Peyer's patch (tissue), 4 donors: ENCODE results near the gene FYB1. TPM values are rescaled to one million over a fixed set of nuclear protein-coding genes. Genes with fewer than 3 reads are reported as not detected.
A peak's percentile ranks its signal among the peaks of the same experiment; 100 is the strongest.

Source experiments
- DNase-seq, 3 donors: peaks; one replicate each; pipeline ENCODE4 v3.0.0-alpha.2; 2017 to 2019
- H3K27ac ChIP-seq, 4 donors: fragments of 200-600 bp; sonication (generic); one replicate each; pipeline ENCODE4 v1.5.1; 2016 to 2019
- H3K27me3 ChIP-seq, 2 donors: fragments of 200-600 bp; sonication (generic); one replicate each; pipeline ENCODE4 v1.5.1; 2019
- H3K36me3 ChIP-seq, 3 donors: fragments of 200-600 bp; sonication (generic); one replicate each; pipeline ENCODE4 v1.5.1; 2016 to 2019
- H3K4me1 ChIP-seq, 4 donors: fragments of 200-600 bp; sonication (generic); one replicate each; pipeline ENCODE4 v1.5.1; 2016 to 2019
- H3K4me3 ChIP-seq, 4 donors: fragments of 200-600 bp; sonication (generic); 1 replicate in 3 of 4; 2 replicates in 1 of 4; pipeline ENCODE4 v1.5.1; 2016 to 2019; ENCODE audit warnings: mild to moderate bottlenecking in 1 of 4
- H3K9me3 ChIP-seq, 4 donors: fragments of 200-600 bp; sonication (generic); one replicate each; pipeline ENCODE4 v1.5.1; 2016 to 2019; ENCODE audit warnings: mild to moderate bottlenecking in 1 of 4
- POLR2A ChIP-seq, 2 donors: fragments of 450-650 bp; IDR thresholded peaks; one replicate each; pipeline ENCODE4 v1.5.1; 2017; ENCODE audit warnings: antibody characterized with exemption in 2 of 2, mild to moderate bottlenecking in 2 of 2, moderate library complexity in 2 of 2
- total RNA-seq, 4 donors: library from RNA; depleted of rRNA; stranded (reverse); fragments of >200 nt; gene quantifications; one replicate each; pipeline ENCODE4 v1.1.0, GENCODE V29; 2016
- TF ChIP-seq, protein P1 (sequence below), 6 experiments: fragments of 450-650 bp in 4 of 6; fragments of 200-600 bp in 2 of 6; sonication (generic) in 1 of 6; IDR thresholded peaks; one replicate each; pipeline ENCODE4 v1.5.1; 2017 to 2019; ENCODE audit warnings: antibody characterized with exemption in 6 of 6, mild to moderate bottlenecking in 3 of 6, moderate library complexity in 1 of 6

FYB1 gene
- total RNA-seq, 4 donors from 2014 or later, result 12.1 to 184 (median 17.6) TPM

DNA sequence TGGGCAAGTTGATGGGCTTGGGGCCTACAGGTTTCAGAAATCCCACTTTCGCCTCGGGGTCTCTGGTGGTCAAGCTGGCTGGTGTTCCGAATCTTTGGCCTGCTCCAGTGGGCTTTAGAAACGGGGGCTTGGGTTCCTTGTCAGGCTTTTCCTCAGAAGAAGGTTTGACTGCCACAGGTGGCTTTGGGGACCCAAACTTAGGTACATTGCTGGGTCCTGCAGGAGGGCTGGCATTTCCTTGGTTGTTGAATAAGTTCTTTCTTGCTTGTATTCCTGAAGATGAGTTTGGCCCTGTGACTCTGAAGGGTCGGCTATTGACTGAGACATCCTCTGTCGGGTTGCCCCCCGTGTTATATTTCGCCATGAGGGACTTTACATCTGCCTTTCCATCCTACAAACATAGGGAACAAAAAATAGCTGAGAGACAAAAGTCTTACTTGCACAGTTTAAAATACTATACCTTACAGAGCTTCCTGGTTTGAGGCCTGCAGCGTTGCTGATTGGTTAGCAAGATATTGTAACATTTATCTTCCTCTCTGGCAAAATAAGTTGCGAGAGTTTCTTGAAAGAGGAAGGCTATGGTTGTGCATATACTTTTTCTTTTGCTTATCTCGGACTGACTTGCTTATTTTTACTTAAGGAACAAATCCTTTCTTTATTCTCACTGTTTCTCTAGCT, 16.6 kb downstream of the FYB1 start:
- Histone ChIP-seq H3K36me3 (no peaks in the 10 kb centered on the region), H3K4me1 (no peaks in the 10 kb centered on the region), H3K9me3 (no peaks in the 10 kb centered on the region), H3K27me3 (no peaks in the 10 kb centered on the region), H3K4me3 (peak overlapping the region; percentile 15 to 37 (median 26)), H3K27ac (peak overlapping the region; percentile 62 to 77 (median 70))
- no peak for DNase-seq
- TF ChIP-seq, protein P1, sequence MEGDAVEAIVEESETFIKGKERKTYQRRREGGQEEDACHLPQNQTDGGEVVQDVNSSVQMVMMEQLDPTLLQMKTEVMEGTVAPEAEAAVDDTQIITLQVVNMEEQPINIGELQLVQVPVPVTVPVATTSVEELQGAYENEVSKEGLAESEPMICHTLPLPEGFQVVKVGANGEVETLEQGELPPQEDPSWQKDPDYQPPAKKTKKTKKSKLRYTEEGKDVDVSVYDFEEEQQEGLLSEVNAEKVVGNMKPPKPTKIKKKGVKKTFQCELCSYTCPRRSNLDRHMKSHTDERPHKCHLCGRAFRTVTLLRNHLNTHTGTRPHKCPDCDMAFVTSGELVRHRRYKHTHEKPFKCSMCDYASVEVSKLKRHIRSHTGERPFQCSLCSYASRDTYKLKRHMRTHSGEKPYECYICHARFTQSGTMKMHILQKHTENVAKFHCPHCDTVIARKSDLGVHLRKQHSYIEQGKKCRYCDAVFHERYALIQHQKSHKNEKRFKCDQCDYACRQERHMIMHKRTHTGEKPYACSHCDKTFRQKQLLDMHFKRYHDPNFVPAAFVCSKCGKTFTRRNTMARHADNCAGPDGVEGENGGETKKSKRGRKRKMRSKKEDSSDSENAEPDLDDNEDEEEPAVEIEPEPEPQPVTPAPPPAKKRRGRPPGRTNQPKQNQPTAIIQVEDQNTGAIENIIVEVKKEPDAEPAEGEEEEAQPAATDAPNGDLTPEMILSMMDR (IDR thresholded peaks at IDR 0.05), result no peak
- no peak for TF ChIP-seq POLR2A (IDR thresholded peaks at IDR 0.05)

DNA sequence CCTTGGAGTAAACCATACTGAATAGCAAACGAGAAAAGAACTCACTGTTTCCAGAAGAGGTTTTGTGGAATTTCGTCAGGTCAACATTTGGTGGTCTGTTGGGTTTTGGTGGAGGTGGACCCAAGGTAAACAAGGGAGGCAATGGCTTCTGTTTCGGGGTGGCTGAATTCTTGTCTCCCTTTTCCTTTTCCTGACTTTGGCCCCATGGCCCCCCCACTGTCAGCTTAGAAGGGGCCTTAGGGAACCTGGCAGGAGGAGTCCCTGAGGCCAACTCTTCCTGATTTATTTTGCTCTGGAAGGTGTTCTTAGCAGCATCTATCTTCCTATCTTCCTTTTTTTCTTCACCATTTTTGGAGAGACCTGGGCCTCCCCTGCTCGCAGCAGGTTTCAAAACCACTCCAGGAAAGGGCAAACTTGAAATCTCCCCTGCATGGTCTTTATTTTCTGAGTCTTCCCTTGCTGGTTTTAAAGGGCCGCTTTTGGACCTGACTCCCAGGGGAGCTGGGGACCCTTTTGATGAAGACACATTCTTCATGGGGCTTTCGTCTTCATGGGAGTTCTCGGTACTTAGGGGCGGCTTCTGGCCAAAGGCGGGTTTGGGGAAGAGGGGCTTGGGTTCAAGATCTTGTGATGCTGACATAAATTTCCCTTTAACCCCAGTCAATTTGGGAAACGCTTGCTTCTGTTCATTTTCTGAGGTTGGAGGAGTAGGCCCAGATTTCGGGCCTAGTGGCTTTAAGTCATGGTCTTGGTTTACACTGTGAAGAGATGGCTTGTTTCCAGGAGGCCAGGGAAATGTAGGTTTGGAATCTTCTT, 17.4 kb downstream of the FYB1 start:
- no peaks in the 10 kb centered on the region for H3K36me3 ChIP-seq
- H3K27me3 ChIP-seq, result no peaks in the 10 kb centered on the region
- no peak for TF ChIP-seq POLR2A (IDR thresholded peaks at IDR 0.05)
- peak overlapping the region; percentile 62 to 77 (median 70) for H3K27ac ChIP-seq
- no peaks in the 10 kb centered on the region for H3K4me1 ChIP-seq
- no peaks in the 10 kb centered on the region for H3K9me3 ChIP-seq
- peak overlapping the region; percentile 23 to 37 (median 31) for H3K4me3 ChIP-seq
- DNase-seq, result no peak

DNA sequence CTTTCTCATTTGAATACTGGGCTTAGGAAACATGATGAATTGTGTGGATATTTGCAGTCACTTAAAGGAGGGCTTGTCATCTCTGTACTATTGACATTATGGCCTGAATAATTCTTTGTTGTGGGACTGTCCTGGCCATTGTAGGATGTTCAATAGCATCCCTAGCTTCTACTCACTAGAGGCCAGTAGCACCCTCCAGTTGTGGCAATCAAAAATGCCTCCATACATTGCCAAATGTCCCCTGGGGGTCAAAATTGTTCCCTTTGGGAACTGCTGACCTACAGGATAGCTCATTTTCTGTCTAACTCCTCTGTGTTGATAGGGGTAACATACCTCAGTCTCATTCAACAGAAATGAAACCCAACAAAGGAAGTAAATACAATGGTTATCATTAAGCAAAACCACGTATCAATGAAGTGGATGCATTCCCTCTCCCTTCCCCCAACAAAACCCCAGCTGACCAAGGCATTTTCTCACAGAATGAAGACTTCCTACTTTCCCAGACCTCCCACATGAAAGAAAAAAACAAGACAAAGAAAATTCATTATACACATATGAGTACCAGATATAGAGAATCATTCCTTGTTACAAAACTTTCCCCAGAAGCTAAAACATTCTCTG, 18.1 kb downstream of the FYB1 start:
- TF ChIP-seq, protein P1 (IDR thresholded peaks at IDR 0.05), result peak in 1 of 6 experiments; percentile 12
- TF ChIP-seq POLR2A (IDR thresholded peaks at IDR 0.05), result no peak
- H3K27me3 ChIP-seq, result no peaks in the 10 kb centered on the region
- DNase-seq, result no peak
- no peaks in the 10 kb centered on the region for H3K36me3 ChIP-seq
- H3K9me3 ChIP-seq, result no peaks in the 10 kb centered on the region
- H3K4me1 ChIP-seq, result no peaks in the 10 kb centered on the region
- peak overlapping the region; percentile 23 to 37 (median 31) for H3K4me3 ChIP-seq
- peak overlapping the region; percentile 62 to 74 (median 65) for H3K27ac ChIP-seq

DNA sequence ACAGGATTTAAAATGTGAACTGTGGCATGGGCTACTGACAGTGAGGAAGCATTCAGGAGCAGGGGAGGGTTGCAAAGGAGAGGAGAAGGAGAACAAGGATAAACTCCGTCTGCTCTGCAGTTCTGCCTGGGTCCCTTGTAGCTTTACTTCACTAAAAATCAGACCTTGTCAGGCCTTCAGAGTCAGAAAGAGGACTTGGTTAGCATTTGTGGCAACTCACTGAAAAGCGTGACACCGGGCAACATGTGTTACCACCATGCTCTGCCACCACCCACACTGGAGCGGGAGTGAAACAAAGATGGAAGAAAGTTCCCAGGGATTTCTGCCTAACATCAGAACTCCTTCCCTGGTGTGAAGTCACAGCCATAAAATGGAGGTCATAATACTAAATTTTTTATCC, 19.3 kb downstream of the FYB1 start:
- Histone ChIP-seq H3K27ac (peak overlapping the region; percentile 36 to 74 (median 63)), H3K36me3 (no peaks in the 10 kb centered on the region), H3K4me3 (peak overlapping the region; percentile 23 to 37 (median 31))

DNA sequence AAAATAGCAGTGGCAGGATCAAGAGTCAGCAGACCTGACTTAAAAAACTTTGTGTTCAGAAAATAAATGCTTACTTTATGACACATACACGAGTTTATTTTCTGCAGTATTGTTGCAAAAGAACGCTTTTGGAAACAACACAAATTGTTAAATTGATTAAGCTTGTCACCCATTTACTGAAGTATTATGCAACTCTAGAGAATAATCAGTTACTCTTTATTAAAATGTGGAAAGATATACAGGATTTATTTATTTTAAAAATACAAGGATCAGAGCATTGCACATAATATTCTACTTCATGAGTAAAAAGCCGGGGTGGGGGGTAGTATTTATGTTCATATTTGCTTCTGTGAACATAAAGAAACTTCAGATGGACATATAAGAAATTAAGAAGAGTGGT, 20.0 kb downstream of the FYB1 start:
- H3K36me3 ChIP-seq, result no peaks in the 10 kb centered on the region

More for the DNA sequence above, 19.3 kb downstream of the FYB1 start:
- DNase-seq, result no peak
- no peak for TF ChIP-seq POLR2A (IDR thresholded peaks at IDR 0.05)
- TF ChIP-seq, protein P1 (IDR thresholded peaks at IDR 0.05), result no peak
- no peaks in the 10 kb centered on the region for H3K27me3 ChIP-seq
- H3K4me1 ChIP-seq, result no peaks in the 10 kb centered on the region
- no peaks in the 10 kb centered on the region for H3K9me3 ChIP-seq

More for the DNA sequence above, 20.0 kb downstream of the FYB1 start:
- TF ChIP-seq POLR2A (IDR thresholded peaks at IDR 0.05), result no peak
- TF ChIP-seq, protein P1 (IDR thresholded peaks at IDR 0.05), result no peak
- no peak for DNase-seq
- Histone ChIP-seq H3K9me3 (no peaks in the 10 kb centered on the region), H3K27ac (peak overlapping the region; percentile 36 to 74 (median 63)), H3K4me3 (peak overlapping the region in 3 of 4 donors; percentile 23 to 37 (median 30)), H3K27me3 (no peaks in the 10 kb centered on the region), H3K4me1 (no peaks in the 10 kb centered on the region)
